ENCODE measurements around the gene MED28.
"Not testable (repeated sequence)": the region's sequence is repeated elsewhere in the genome, so short reads cannot be mapped to it uniquely, and the experiment has no call there.

MED28 gene, protein sequence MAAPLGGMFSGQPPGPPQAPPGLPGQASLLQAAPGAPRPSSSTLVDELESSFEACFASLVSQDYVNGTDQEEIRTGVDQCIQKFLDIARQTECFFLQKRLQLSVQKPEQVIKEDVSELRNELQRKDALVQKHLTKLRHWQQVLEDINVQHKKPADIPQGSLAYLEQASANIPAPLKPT

GRCh38 chr4:17614416-17615299 is at the start of gene MED28:
Gene MED28 (plus strand): TSS chr4:17614641. CDS start chr4:17614655, 14 bp downstream.
- peak; percentile 95 for DNase-seq

GRCh38 chr4:17565846-17566245 is 48.6 kb upstream of the MED28 start:
- DNase-seq: no peak

DNA sequence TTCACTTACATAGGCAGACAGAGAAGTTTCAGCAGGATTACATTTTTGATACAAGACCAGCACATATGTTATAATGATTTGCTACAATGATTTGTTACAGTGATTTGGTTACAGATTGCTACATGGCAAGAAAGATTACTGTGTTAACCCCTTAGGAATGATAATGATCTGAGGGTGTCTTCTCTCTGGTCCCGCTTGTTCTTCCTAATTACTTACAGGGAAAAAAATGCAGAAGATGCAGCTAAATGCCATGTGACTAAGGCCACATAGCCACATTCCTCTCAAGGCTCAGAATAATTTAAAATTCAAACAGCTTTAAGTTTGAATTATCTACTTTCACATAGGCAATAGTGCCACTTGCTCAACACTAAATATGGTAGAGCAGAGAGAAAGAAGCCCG is 47.2 kb upstream of the MED28 start:
- DNase-seq: no peak

DNA sequence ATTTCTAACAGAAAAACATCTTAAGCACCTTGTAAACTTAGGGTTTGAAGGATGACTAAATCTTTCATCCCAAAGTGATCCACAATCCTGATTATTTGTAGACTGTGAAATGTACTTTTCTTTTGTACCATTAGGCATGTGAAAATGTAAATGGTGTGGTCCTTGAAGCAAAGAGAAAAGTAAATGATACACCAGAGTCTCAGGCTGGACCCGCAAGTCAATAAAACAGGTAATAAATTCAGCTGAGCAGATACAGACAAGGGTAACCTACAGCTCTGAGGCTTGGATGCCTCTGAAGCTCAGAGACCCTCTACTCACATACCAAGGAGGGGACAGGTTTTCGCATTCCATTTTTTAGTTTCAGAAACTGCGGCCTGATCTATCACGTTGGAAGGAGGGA is 40.2 kb upstream of the MED28 start:
- no peak for DNase-seq

- not testable (repeated sequence) for DNase-seq
These were observed 39.3 kb upstream of the MED28 start for GRCh38 chr4:17575177-17575576.

DNA sequence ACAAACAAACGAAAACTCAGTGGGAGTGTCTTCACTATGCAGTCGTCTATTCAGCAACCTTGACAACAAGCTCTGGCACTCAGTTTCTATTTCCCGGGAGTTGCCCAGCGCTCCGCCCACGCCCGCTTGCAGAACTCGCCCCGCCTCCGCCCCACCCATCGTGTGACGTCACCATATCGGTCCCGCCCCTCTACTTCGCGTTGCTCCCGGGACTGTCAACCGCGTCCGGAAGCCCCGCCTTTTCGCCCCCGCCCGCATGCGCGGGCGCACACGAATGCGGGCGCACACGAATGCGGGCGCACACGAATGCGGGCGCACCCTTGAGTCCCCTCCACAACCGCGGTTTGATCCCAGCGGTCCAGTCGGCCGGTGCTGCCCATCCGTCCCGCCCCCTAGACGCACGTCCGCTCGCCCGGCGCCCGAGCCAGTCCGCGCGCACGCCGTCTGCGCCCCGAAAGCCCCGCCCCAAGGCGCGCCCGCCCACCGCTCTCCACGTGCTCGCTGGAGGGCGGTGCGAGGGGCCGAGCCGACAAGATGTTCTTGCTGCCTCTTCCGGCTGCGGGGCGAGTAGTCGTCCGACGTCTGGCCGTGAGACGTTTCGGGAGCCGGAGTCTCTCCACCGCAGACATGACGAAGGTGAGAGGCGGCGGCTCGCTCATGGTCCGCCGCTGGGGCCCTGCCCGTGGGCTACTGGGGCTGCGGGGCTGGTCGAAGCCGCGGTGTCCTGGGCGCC is 37.3 kb upstream of the MED28 start, which contains the start of gene LAP3:
Gene LAP3, plus strand, starts transcription at position 267 of the 733 bp plus-strand sequence. Its CDS starts 268 bp downstream, at position 535.
- DNase-seq: peak; percentile 99

GRCh38 chr4:17577665-17578481 is 36.6 kb upstream of the MED28 start:
- peak; percentile 10 for DNase-seq

DNA sequence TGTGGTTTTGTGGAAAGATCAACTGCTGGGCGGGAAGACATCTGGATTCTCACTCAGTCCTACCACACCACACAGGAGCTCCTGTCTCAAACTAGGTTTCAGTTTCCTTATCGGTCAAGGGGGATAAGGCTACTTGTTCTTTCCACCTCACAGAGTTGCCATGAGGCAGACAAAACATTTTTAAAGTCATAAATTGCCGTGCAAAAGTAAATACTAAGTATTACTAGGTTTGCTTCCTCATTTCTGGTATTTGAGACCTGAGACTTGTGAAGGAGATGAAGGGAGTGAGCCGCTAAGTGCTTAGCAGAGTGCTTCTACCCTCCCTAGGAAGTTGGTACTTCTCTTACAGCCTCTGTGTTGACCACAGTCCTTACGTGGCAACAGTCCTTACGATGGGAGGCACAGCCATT is 36.0 kb upstream of the MED28 start:
- peak; percentile 30 for DNase-seq

DNA sequence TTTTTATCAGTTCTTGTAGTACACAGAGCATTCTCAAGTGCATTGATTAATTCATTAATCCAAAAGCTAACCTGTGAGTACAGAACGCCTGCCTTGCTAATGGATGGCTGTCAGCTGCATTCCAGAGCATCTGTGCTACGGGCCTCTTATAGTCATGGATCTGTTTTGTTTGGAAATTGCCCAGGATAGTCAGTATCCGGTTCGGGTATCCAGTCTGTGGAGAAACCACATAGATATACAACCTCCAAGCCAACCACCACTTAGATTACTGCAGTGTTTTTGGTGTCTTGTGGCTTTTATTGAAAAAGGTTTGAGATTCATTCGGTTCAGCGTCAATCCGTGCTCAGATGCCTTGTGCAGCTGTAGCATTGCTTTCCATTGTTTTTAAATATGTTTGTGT is 33.5 kb upstream of the MED28 start:
- DNase-seq: no peak

DNA sequence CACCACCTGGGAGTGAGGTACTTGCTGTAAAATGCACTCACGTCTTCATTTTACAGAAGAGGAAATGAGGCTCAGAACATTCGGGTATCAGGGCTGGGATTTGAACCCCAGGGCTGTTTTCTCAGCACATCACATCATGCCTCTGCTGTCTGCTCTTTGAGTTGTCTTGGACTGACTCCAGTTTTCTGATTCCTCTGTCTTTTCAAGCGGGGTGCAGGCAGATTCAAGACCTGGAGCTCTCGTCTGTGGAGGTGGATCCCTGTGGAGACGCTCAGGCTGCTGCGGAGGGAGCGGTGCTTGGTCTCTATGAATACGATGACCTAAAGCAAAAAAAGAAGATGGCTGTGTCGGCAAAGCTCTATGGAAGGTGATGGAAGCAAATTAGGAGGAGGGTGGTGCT is 31.2 kb upstream of the MED28 start:
- no peak for DNase-seq

DNA sequence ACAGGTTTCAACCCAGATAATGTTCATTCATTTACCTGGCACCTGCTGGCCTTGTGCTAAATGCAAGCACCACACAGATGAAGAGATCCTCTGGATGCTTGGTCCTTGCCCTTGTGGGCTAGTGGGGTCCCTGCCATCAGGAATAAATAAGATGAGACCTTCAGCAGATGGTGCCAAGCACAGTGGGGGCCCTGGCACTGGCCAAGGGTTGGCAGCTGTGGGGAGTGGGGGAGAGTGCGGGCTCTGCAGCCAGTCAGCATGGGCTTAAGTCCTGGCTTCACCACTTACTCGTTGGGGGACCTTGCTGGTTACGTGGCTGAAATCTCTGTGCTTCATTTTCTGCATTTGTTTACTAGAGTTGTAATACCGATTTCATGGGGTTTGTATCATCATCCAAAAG is 30.5 kb upstream of the MED28 start:
- no peak for DNase-seq

- no peak for DNase-seq
These were observed 29.8 kb upstream of the MED28 start for GRCh38 chr4:17584521-17585213.

- no peak for DNase-seq
These were observed 27.2 kb upstream of the MED28 start for GRCh38 chr4:17587094-17587822.

DNA sequence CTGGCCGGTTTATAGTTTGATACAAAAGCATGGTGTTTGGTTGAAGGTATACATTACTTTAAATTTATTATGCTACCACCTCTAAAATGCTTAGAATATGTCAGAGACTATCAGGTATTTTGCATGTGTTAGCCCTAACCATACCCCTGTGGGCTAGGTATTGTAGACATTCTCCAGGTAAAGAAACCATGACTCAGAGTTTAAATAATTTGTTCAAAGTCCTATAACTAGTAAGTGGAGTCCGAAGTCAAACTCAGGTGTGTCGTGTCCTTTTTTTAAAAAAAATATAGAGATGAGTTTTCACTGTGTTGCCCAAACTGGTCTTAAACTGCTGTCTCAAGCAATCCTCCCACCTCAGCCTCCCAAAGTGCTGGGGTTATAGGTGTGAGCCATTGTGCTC is 25.1 kb upstream of the MED28 start:
- no peak for DNase-seq

GRCh38 chr4:17595471-17596005 is 18.9 kb upstream of the MED28 start:
- DNase-seq: no peak

- no peak for DNase-seq
These were observed 16.9 kb upstream of the MED28 start for GRCh38 chr4:17597517-17597916.

GRCh38 chr4:17599826-17600225 is 14.6 kb upstream of the MED28 start:
- no peak for DNase-seq

GRCh38 chr4:17605236-17605635 is 9.2 kb upstream of the MED28 start:
- no peak for DNase-seq

- peak; percentile 19 for DNase-seq
These were observed 553 bp upstream of the MED28 start for GRCh38 chr4:17613761-17614415.

DNA sequence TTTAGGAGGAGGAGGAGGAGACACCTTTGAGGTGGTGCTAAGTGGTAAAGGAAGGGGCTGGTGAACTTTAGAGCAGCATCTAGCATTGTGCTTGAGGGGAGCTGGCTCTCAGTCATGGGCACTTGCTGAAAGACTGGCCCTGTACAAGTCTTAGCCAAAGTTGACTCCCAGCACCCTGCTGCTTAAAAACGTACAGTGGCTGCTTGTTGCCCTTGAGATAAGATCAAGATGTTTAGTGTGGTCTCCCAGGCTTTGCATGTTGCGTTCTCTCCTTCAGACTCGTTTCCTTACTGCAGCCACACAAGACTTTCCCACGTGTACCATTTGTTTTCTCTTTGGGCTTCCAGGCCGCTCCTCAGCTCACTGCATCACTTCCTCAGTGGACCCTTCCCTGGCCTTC is 1.8 kb downstream of the MED28 start:
- DNase-seq: peak; percentile 5

DNA sequence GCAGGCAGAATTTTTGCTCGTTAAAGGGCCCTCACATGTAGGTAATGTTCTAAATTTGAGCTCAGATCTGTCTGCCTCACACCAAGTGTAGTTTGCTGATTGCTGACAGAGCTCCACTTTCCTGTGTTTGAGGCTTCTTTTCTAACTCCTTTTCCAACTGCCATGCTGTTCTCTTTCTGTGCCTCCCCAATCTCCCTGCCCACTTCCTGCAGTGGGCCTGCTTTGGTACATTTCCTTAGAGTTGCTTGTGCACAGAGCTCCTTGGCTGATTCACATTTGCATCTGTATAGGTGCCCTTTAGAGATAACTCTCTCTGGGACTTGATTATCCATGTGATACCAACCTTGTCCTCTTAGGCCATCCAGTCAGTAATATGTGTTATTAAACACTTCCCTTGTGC is 4.5 kb downstream of the MED28 start:
- DNase-seq: no peak
